RKO (cell line): ENCODE data around the gene APBA2.

Experiments
- DNase-seq: peaks from one replicate; pipeline ENCODE4 v3.0.0-alpha.2; 2016; ENCODE audit warnings: low spot score

Gene APBA2

GRCh38 chr15:28983432-28984311 lies 97.9 kb downstream of the APBA2 start:
- no peak for DNase-seq

GRCh38 chr15:28984421-28985315 lies 98.9 kb downstream of the APBA2 start:
- DNase-seq = no peak

- DNase-seq = no peak
These were observed 99.5 kb downstream of the APBA2 start for GRCh38 chr15:28985316-28985645.

DNA sequence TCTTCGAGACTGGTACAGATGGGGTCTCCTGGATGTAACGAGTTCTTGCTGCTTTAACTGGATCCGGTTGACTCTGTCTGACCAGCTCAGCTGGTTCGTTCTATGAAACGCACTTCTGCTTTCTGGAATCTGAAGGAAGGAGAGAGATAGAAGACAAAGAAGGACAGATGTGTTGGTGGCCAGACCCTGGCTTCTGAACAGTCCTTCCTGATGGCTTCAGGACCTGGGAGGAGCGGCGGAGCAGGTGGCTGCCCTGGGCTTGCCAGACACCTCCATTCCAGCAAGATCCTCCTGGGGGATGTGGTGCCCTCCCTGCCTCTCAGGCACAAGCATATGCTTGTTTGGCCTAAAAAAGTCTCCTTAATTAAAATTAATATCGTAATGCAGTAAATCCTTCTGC lies 99.9 kb downstream of the APBA2 start:
- DNase-seq = no peak

- DNase-seq = no peak
These were observed 100.3 kb downstream of the APBA2 start for GRCh38 chr15:28986108-28986507.

DNA sequence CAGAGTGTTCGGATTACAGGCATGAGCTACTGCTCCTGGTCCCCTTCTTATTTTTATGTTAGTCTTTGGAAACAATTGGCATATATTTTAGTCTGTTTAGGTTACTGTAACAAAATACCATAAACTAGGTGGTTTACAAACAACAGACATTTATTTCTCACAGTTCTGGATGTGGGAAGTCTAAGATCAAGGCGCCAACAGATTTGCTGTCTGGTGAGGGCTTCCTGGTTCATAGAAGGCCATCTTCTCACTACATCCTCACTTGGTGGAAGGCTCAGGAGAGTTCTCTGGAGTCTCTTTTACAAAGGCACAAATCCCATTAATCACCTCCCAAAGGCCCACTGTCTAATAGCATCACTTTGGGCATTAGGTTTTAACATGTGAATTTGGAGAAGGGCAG lies 101.0 kb downstream of the APBA2 start:
- DNase-seq = no peak

GRCh38 chr15:28987337-28987736 lies 101.6 kb downstream of the APBA2 start:
- DNase-seq = no peak

GRCh38 chr15:28989239-28989830 lies 103.6 kb downstream of the APBA2 start:
- peak; percentile 36 for DNase-seq

DNA sequence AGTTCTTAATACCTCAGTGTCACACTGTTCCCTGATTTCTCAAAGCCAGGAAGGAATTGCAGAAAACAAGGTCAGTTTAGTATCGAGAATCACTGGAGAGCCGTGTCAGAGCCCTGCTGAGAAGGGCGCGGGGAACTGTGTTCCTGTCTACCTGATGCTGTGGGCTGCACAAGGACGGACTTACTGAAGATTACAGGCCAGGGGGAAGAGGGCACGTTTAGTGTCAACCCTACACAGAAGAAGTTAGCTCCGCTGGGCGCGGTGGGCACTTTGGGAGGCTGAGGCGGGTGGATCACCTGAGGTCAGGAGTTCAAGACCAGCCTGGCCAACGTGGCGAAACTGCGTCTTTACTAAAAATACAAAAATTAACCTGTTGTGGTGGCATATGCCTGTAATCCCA lies 104.1 kb downstream of the APBA2 start:
- DNase-seq = no peak

GRCh38 chr15:28990390-28990789 lies 104.6 kb downstream of the APBA2 start:
- no peak for DNase-seq

DNA sequence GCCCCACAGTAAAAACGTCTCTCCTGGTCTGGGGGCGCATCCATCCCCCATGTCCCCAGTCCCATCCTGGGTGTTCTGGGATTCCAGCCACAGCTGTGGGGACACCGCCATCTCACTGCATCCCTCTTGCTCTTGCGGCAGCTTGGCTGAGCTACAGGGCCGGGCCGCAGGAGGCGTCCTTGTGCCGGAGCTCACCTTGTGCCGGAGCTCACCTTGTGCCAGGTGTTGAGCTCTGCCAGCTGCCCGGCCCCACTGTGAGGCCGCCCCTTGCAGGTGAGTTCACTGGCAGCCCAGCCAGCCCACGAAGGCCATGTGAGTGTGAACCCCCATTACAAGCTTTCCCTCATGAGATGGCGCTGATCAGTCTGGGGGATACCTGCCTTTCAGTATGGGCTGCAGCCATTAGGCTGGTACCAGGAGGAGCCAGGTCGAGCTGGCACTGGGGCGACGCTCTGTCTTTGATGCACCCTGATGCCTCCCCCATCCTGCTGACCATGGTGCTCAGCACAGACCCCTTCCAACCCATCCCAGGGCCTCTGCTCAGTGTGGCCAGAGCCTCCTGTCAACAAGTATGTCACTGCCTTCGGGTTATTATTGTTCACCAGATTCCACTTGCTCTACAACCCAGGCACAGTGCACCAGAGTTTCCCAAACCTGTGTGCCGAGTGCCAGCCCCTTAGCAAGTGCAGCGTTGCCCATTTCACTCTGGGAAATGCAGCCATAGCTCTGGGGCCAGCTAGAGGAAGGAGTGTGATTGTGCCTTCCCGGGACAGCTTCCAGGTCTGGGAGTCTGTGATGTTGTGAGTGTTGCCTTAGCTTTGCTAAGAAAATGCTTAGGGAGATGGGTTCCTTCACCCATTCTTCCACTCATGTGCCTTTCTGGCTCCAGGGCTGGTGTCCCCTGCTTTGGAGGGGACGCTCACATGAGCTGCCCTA lies 105.7 kb downstream of the APBA2 start:
- DNase-seq = no peak

DNA sequence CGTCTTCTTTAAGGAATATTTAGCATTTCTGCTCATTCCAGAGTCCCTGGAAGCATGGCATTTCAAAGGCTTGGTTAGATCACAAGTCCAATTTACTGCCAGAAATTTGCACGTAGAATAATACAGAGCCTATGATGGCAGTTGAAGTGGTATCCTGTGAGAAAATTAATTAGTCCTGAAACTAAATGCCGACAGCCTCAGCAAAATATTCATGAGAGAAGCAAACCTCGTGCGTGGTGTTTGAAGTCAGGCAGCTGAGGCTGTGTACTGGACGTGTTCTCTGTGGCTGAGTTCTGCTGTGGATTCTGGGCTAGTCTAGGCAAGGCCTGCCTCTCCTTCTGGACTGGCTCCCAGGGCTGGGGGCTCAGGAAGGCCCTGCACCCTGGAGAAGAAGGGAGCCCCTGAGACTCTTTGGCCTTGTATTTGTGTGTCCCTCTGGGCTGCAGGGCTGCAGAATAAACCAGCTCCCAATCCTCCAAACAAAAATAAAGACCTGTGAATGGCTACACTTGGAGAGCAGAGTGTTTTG lies 106.6 kb downstream of the APBA2 start:
- no peak for DNase-seq

- DNase-seq = no peak
These were observed 107.4 kb downstream of the APBA2 start for GRCh38 chr15:28993051-28993719.

DNA sequence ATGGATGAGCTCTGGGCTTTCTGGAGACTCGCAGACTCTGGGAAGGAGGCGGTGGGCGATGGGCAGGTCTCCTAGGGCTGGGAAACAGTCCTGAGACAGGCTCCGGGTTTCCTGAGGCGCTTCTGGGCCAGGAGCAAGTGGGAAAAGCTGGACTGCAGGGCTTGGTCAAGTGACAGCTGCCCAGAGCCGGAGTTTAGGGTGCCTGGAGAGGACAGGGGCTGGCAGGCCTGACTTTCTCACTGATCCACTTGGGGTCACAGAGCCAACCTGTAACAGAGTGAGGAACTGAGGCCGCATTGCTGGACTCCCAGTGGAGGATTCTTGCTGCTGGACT lies 107.9 kb downstream of the APBA2 start:
- no peak for DNase-seq

GRCh38 chr15:28994142-28994830 lies 108.5 kb downstream of the APBA2 start:
- DNase-seq = no peak

- no peak for DNase-seq
These were observed 109.2 kb downstream of the APBA2 start for GRCh38 chr15:28994831-28995596.

DNA sequence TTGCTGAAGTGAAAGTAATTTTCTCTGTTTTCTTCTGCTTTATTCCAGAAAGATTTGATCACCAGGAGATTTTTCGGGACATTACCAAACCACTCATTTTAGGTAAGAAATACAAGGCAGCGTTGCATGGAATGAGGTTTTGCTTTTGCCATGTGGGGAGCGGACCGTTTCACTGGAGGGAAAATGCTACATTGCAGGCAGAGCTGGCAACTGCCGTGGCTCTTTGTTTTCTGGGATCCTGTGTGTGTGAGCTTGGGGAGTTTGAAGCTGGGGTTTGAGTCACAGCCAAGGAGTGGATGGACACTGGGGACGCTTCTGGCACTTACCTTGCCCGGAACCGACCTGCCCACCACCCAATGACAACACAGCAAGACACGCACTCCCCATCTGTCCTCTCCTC lies 109.9 kb downstream of the APBA2 start:
- DNase-seq = no peak

GRCh38 chr15:28996289-28996688 lies 110.5 kb downstream of the APBA2 start:
- DNase-seq = no peak

DNA sequence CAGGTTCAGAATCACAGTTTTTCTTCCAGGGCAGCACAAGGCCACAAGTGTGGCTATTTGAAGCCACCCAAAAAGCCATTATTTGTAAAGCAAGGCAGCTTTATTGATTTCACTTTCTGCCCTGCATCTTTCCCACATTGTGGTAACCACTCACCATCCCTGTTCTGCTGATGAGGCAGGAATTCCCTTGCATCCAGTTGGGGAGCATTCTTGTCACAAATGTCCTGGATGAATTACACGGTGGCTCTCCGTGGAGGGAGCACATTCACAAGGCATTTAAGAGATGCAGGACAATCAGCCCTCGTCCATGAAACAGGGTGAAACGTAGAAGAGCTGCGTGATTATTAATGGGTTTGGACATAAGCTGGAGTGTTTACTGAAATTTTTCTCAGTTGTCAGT lies 111.2 kb downstream of the APBA2 start:
- DNase-seq = no peak

GRCh38 chr15:28997791-28998190 lies 112.0 kb downstream of the APBA2 start:
- no peak for DNase-seq
